Limb (tissue), 2 donors: ENCODE data around the gene ZNF133.
"Not testable (repeated sequence)": the region's sequence is repeated elsewhere in the genome, so short reads cannot be mapped to it uniquely, and the experiment has no call there.

Experiments
- DNase-seq, 2 donors: peaks; one replicate each; pipeline ENCODE4 v3.0.0-alpha.2; 2016; ENCODE audit errors: extremely low spot score in 2 of 2

The ZNF133 gene

GRCh38 chr20:18284805-18285533 lies 3.4 kb upstream of the ZNF133 start:
- DNase-seq: no peak

- DNase-seq: no peak
These were observed 797 bp upstream of the ZNF133 start for GRCh38 chr20:18287546-18287914.

GRCh38 chr20:18288749-18289267 lies 481 bp downstream of the ZNF133 start:
- no peak for DNase-seq

- DNase-seq: no peak
These were observed 979 bp downstream of the ZNF133 start for GRCh38 chr20:18289306-18289705.

GRCh38 chr20:18299364-18299763 lies 11.0 kb downstream of the ZNF133 start:
- no peak for DNase-seq

GRCh38 chr20:18304618-18305017 lies 16.3 kb downstream of the ZNF133 start:
- DNase-seq: no peak

DNA sequence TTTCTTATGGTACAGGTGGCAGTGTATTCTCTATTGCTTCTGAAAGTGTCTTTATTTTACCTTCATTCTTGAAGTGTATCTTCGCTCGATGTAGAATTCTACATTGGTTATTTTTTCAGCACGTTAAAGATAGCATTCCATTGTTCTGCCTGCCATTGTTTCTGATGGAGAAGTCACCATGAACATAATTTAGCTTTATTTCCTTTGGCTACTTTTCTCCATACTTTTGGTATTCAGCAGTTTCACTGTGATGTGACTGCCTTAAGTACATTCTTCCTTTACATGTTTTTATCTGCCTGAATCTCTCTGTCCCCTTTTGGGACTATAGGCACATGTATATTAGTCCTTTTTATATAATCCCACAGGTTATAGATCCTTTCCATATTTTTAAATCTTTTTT lies 19.0 kb downstream of the ZNF133 start:
- no peak for DNase-seq

GRCh38 chr20:18310051-18310450 lies 21.7 kb downstream of the ZNF133 start:
- no peak for DNase-seq

DNA sequence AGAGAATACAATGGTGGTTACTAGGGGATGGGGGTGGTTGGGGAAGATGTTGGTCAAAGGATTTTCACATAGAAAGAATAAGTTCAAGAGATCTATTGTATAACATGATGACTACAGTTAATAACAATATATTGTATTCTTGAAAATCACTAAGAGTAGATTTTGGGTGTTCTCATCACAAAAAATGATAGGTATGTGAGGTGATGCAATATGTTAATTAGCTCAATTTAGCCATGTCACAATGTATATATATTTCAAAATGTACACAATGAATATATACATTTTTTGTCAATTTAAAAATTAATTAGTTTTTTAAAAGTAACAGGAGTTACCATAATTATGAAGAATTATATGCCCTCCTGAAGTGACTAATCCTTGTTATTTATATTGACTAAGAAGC lies 22.3 kb downstream of the ZNF133 start:
- DNase-seq: no peak

- no peak for DNase-seq
These were observed 24.4 kb downstream of the ZNF133 start for GRCh38 chr20:18312723-18313122.

- no peak for DNase-seq
These were observed 25.1 kb downstream of the ZNF133 start for GRCh38 chr20:18313411-18313810.

GRCh38 chr20:18314786-18315406 lies 26.6 kb downstream of the ZNF133 start:
- no peak for DNase-seq

- DNase-seq: no peak
These were observed 27.8 kb downstream of the ZNF133 start for GRCh38 chr20:18316166-18316565.

- no peak for DNase-seq
These were observed 33.0 kb downstream of the ZNF133 start for GRCh38 chr20:18321316-18321715.

- no peak for DNase-seq
These were observed 33.9 kb downstream of the ZNF133 start for GRCh38 chr20:18321976-18322950.

DNA sequence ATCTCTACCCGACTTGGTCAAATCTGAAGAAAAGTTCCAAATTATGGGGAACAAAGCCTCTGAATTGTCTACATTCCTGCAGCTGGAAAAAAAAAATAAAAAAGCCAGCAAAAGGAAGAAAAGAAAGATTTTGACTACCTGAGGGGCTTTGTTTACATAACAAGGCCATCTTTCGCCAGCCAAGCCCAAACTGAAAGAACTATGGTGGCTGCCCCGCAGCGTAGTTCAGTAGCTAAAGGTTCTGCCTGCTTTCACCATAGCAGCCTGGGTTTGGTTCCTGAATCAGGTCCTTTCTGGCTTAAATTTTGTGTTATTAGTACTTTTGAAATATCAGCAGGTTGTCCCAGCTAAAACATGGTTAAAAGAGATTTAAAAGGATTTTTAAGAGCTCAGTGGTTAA lies 35.4 kb downstream of the ZNF133 start:
- no peak for DNase-seq

DNA sequence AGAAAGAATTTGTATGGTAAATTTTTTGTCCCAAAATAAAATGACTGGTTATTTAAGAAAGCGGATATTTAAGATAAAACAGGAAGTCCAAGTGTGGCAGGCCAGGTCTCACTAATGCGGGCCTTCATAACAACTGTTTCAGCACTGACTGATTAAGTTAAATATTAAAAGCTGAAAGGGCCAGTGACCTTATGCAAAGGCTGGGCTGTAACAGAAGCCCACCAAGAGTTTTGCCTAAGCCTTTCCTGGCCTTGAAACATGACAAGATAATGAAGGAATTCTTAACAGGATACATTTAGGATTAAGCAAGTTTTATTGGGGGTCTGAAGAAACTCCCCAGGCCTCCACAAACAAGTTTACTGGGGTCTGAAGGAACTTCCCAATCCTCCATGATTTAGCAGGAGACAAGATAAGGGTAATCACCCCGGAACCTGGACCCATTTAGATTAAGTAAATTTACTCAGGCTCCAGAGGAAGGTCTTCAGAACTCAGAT lies 36.3 kb downstream of the ZNF133 start:
- DNase-seq: no peak

DNA sequence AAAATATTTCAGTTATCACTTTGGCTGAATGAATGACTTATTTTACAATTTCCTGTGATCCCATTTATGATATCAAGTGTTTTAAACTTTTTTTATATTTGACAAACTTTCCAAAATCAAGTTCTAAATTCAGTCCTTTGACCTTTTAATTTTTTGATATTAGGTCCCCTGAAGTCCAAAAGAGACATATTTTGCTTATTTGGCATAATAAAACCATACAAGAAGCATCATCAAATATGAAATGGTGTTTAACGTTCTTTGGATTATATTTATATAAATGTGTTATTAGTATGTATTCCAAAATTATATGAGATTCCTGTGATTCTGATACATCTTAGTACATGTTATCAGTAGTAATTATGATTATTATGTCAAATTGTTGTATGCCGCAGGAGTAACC lies 38.7 kb downstream of the ZNF133 start:
- DNase-seq: no peak

GRCh38 chr20:18331694-18332093 lies 43.4 kb downstream of the ZNF133 start:
- DNase-seq: no peak

GRCh38 chr20:18349749-18350148 lies 61.4 kb downstream of the ZNF133 start:
- not testable (repeated sequence) for DNase-seq

GRCh38 chr20:18359854-18360253 lies 71.5 kb downstream of the ZNF133 start:
- DNase-seq: no peak

DNA sequence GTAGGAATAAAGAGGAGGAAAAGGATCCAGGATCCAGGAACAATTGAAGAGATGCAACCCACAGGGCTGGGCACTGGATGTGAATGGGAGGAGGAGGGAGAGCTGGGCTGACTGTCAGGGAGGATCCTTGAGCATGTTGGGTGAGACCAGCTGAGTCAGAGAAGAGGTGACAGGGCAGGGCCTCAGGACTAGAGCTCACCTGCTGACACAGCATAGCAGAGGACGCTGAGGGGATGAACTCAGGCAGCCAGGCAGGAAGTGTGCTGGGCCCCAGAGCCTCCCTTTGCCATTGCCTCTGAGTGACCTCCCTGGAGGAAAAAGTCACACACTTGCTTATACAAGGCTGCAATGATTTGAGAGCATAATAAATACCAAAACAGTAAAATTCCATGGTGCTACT lies 72.3 kb downstream of the ZNF133 start:
- no peak for DNase-seq
